ENCODE data around the gene SRL.
A peak's percentile ranks its signal among the peaks of the same experiment; 100 is the strongest.

- TF ChIP-seq CTCF (IDR thresholded peaks at IDR 0.05; ENCODE audit: insufficient read depth, low read length) (no peak), POLR2AphosphoS5 (IDR thresholded peaks at IDR 0.05; ENCODE audit: low read depth) (peak; percentile 95), GABPA (IDR thresholded peaks at IDR 0.05; ENCODE audit: low read depth) (no peak), SPI1 (IDR thresholded peaks at IDR 0.05; ENCODE audit: borderline replicate concordance, low read depth) (no peak)
- TF ChIP-seq, protein P1, sequence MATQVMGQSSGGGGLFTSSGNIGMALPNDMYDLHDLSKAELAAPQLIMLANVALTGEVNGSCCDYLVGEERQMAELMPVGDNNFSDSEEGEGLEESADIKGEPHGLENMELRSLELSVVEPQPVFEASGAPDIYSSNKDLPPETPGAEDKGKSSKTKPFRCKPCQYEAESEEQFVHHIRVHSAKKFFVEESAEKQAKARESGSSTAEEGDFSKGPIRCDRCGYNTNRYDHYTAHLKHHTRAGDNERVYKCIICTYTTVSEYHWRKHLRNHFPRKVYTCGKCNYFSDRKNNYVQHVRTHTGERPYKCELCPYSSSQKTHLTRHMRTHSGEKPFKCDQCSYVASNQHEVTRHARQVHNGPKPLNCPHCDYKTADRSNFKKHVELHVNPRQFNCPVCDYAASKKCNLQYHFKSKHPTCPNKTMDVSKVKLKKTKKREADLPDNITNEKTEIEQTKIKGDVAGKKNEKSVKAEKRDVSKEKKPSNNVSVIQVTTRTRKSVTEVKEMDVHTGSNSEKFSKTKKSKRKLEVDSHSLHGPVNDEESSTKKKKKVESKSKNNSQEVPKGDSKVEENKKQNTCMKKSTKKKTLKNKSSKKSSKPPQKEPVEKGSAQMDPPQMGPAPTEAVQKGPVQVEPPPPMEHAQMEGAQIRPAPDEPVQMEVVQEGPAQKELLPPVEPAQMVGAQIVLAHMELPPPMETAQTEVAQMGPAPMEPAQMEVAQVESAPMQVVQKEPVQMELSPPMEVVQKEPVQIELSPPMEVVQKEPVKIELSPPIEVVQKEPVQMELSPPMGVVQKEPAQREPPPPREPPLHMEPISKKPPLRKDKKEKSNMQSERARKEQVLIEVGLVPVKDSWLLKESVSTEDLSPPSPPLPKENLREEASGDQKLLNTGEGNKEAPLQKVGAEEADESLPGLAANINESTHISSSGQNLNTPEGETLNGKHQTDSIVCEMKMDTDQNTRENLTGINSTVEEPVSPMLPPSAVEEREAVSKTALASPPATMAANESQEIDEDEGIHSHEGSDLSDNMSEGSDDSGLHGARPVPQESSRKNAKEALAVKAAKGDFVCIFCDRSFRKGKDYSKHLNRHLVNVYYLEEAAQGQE (IDR thresholded peaks at IDR 0.05; ENCODE audit: insufficient replicate concordance, low read depth), result peak; percentile 19
Observed at GRCh38 chr16:4271176-4272113, 29.6 kb upstream of the SRL start.
